Neural cell (in vitro differentiated cells): ENCODE measurements around the gene SMPD2. TPM values are rescaled to one million over a fixed set of nuclear protein-coding genes. Genes with fewer than 3 reads are reported as not detected.

ENCODE experiments used
- H2AFZ ChIP-seq: fragments of 200-600, 300-800 bp; sonication (generic), shearing (Covaris generic); 2 replicates; pipeline ENCODE4 v1.6.0; 2014; ENCODE audit warnings: low read depth, mild to moderate bottlenecking, antibody characterized with exemption, low read length, moderate library complexity
- H3F3A ChIP-seq: fragments of 200-600 bp; shearing (Covaris generic); 2 replicates; pipeline ENCODE4 v1.6.1; 2016; ENCODE audit warnings: mild to moderate bottlenecking, moderate library complexity, mixed read lengths, antibody characterized with exemption, low read length; ENCODE audit not compliant: insufficient read depth, poor library complexity, severe bottlenecking
- H3K27ac ChIP-seq: fragments of 200-600, 300-800 bp; sonication (generic), shearing (Covaris generic); 2 replicates; pipeline ENCODE4 v1.5.1; 2014; ENCODE audit warnings: mild to moderate bottlenecking, low read length, moderate library complexity
- H3K27me3 ChIP-seq: fragments of 300-800, 200-600 bp; sonication (generic), shearing (Covaris generic); 2 replicates; pipeline ENCODE4 v1.6.0; 2014; ENCODE audit warnings: mild to moderate bottlenecking, low read depth, low read length, moderate library complexity; ENCODE audit not compliant: insufficient read depth
- H3K36me3 ChIP-seq: fragments of 300-800, 200-600 bp; sonication (generic), shearing (Covaris generic); 2 replicates; pipeline ENCODE4 v1.5.1; 2014; ENCODE audit warnings: mild to moderate bottlenecking, antibody characterized with exemption, low read length, moderate library complexity; ENCODE audit not compliant: insufficient read depth
- H3K4me2 ChIP-seq: fragments of 300-800, 200-600 bp; sonication (generic), shearing (Covaris generic); 2 replicates; pipeline ENCODE4 v1.6.0; 2014; ENCODE audit warnings: mild to moderate bottlenecking, low read length
- H3K4me3 ChIP-seq: fragments of 300-800, 200-600 bp; sonication (generic), shearing (Covaris generic); 2 replicates; pipeline ENCODE4 v1.5.1; 2014; ENCODE audit warnings: mild to moderate bottlenecking, low read length, moderate library complexity
- H3K79me2 ChIP-seq: fragments of 200-600 bp; shearing (Covaris generic); replicated peaks from 2 replicates; pipeline ENCODE4 v1.6.0; 2014; ENCODE audit warnings: mild to moderate bottlenecking, low read length, moderate library complexity; ENCODE audit not compliant: insufficient read depth
- H3K9ac ChIP-seq: fragments of 300-800, 200-600 bp; sonication (generic), shearing (Covaris generic); 2 replicates; pipeline ENCODE4 v1.6.1; 2016; ENCODE audit warnings: mild to moderate bottlenecking, low read length, mixed read lengths
- H3K9me2 ChIP-seq: fragments of 200-600 bp; shearing (Covaris generic); 2 replicates; pipeline ENCODE4 v1.6.1; 2016; ENCODE audit warnings: mild to moderate bottlenecking, low read length, mixed read lengths; ENCODE audit not compliant: insufficient read depth
- H3K9me3 ChIP-seq: fragments of 200-600, 300-800 bp; sonication (generic), shearing (Covaris generic); 2 replicates; pipeline ENCODE4 v1.6.1; 2016; ENCODE audit warnings: mild to moderate bottlenecking, mixed run types, low read length, moderate library complexity, mixed read lengths
- H4K20me1 ChIP-seq: fragments of 200-600 bp; shearing (Covaris generic); 2 replicates; pipeline ENCODE4 v1.6.1; 2016; ENCODE audit warnings: mild to moderate bottlenecking, mixed run types; ENCODE audit not compliant: insufficient read depth
- EP300 ChIP-seq: fragments of 450-650 bp; conservative IDR thresholded peaks from 2 replicates; pipeline ENCODE4 v1.6.1; 2014; ENCODE audit warnings: antibody characterized with exemption, mild to moderate bottlenecking, moderate library complexity; ENCODE audit not compliant: poor library complexity, severe bottlenecking
- EZH2 ChIP-seq: fragments of 200-600, 300-800 bp; shearing (Covaris generic), sonication (generic); IDR thresholded peaks from 2 replicates; pipeline ENCODE4 v1.6.1; 2014; ENCODE audit warnings: antibody characterized with exemption, low read length, borderline replicate concordance, mild to moderate bottlenecking; ENCODE audit not compliant: insufficient read depth, poor library complexity, severe bottlenecking
- MXI1 ChIP-seq: fragments of 450-650 bp; conservative IDR thresholded peaks from 2 replicates; pipeline ENCODE4 v1.6.1; 2014; ENCODE audit warnings: antibody characterized with exemption, mild to moderate bottlenecking; ENCODE audit not compliant: poor library complexity, severe bottlenecking
- POLR2AphosphoS5 ChIP-seq: IDR thresholded peaks from 2 replicates; pipeline ENCODE4 v1.6.1; 2012
- RAD21 ChIP-seq: fragments of 450-650 bp; conservative IDR thresholded peaks from 2 replicates; pipeline ENCODE4 v1.6.1; 2014; ENCODE audit warnings: antibody characterized with exemption, mild to moderate bottlenecking, moderate library complexity
- SMC3 ChIP-seq: fragments of 450-650 bp; conservative IDR thresholded peaks from 2 replicates; pipeline ENCODE4 v1.6.1; 2014; ENCODE audit warnings: antibody characterized with exemption, mild to moderate bottlenecking, moderate library complexity; ENCODE audit not compliant: poor library complexity
- TAF1 ChIP-seq: IDR thresholded peaks from 2 replicates; pipeline ENCODE4 v1.6.1; 2012; ENCODE audit warnings: low read depth
- polyA plus RNA-seq: library from polyadenylated mRNA; depleted of rRNA; stranded (reverse); fragments of >200 nt; gene quantifications from 2 replicates; pipeline ENCODE4 v1.2.3, GENCODE V29; 2014
- TF ChIP-seq, protein P1 (sequence below): fragments of 450-650 bp; IDR thresholded peaks from 2 replicates; pipeline ENCODE4 v1.5.1; 2014; ENCODE audit warnings: antibody characterized with exemption, mild to moderate bottlenecking, moderate library complexity; ENCODE audit not compliant: poor library complexity, severe bottlenecking
- TF ChIP-seq, protein P2 (sequence below): IDR thresholded peaks from 2 replicates; pipeline ENCODE4 v1.6.1; 2012; ENCODE audit warnings: borderline replicate concordance

The SMPD2 gene
- polyA plus RNA-seq, 1 donor from 2014 or later = 8.0 TPM

DNA sequence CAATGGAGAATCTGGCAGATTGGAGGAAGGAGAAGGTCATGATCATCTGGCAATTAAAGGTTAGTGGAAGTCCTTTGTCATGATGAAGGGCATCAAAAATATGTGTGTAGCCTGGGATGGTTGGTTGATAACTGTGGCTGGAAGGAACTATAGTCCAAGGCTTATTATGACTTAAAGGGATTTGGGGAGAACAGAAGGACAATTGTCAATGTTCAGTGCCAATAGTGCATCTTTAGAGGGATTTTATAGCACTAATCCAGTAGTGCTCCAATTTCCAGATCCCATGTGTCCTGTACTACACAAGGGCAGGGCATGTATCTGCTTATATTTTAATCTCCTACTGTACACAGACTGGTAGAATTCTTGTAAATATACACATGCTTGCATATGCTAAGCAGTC, 47.5 kb downstream of the SMPD2 start:
- Histone ChIP-seq H3K9ac (no peak overlapping the region), H3K4me3 (no peak overlapping the region), H2AFZ (no peak overlapping the region), H3F3A (no peaks in the 10 kb centered on the region), H3K27ac (no peak overlapping the region), H4K20me1 (no peaks in the 10 kb centered on the region), H3K79me2 (no peaks in the 10 kb centered on the region), H3K9me2 (no peaks in the 10 kb centered on the region), H3K36me3 (no peaks in the 10 kb centered on the region), H3K9me3 (no peaks in the 10 kb centered on the region), H3K27me3 (no peaks in the 10 kb centered on the region), H3K4me2 (no peak overlapping the region)
- TF ChIP-seq SMC3 = no peak
- TF ChIP-seq RAD21 = no peak
- TF ChIP-seq EP300 = no peak
- TF ChIP-seq TAF1 = no peak
- TF ChIP-seq, protein P1, sequence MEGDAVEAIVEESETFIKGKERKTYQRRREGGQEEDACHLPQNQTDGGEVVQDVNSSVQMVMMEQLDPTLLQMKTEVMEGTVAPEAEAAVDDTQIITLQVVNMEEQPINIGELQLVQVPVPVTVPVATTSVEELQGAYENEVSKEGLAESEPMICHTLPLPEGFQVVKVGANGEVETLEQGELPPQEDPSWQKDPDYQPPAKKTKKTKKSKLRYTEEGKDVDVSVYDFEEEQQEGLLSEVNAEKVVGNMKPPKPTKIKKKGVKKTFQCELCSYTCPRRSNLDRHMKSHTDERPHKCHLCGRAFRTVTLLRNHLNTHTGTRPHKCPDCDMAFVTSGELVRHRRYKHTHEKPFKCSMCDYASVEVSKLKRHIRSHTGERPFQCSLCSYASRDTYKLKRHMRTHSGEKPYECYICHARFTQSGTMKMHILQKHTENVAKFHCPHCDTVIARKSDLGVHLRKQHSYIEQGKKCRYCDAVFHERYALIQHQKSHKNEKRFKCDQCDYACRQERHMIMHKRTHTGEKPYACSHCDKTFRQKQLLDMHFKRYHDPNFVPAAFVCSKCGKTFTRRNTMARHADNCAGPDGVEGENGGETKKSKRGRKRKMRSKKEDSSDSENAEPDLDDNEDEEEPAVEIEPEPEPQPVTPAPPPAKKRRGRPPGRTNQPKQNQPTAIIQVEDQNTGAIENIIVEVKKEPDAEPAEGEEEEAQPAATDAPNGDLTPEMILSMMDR = no peak
- TF ChIP-seq EZH2 = no peak
- TF ChIP-seq POLR2AphosphoS5 = no peak

DNA sequence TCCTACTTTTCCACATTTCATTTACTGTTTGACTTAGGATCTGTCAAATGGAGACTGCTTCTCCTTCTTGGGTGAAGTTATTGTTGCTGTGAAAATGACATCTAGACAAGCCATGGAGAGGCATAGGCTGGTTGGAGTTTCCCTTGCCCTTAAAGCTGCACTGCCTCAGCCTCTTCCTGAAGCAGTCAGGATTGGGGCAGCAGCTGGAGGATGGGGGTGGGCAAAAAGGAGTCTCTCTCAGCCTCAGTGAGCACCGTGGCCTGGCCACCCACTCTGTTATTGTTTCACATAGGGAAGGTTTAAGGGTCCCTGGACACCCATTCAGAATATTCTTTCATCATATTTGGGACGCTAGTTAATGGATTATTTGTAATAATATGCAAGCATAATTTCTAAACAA, 50.2 kb downstream of the SMPD2 start:
- Histone ChIP-seq H3K9me3 (no peaks in the 10 kb centered on the region), H4K20me1 (no peaks in the 10 kb centered on the region), H2AFZ (no peak overlapping the region), H3K27me3 (no peaks in the 10 kb centered on the region), H3K79me2 (no peaks in the 10 kb centered on the region), H3K27ac (no peak overlapping the region), H3K4me3 (no peak overlapping the region), H3F3A (no peaks in the 10 kb centered on the region), H3K9me2 (no peaks in the 10 kb centered on the region), H3K36me3 (no peaks in the 10 kb centered on the region), H3K4me2 (no peak overlapping the region), H3K9ac (no peak overlapping the region)
- no peak for TF ChIP-seq SMC3
- TF ChIP-seq RAD21 = no peak
- no peak for TF ChIP-seq EP300
- TF ChIP-seq, protein P1 = no peak

DNA sequence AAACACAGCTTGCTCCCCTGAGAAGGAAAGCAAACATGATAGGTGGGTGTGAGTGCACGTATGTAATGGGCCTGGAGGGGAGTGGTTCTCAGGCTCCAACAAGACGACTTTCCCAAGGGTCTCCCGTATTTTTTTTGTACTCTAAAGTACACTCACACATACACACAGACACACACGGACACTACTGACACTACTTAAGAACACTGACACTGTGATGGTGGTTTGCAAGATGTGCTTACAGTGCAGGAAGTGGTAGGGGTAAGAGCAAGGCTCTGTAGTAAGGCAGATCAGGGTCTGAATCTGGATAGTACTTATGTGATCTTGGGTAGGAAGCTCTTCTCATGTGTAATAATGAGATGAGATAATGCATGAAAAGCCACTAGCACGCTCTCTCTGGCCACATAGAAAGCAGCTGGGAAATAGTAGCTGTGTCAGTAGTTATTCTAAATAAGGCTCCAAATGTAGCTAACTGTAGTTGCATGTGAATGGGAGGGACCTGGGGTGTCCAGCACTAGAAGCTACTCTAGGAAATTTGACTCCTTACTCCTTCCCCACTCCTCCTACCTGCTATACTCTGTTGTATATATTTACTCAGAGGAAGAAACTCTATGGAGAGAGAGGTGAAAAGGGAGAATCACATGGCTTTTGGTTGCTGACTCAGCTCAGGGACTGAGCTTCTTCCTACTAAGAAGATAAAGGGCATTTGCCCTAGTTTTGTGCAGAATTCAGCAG, 50.8 kb downstream of the SMPD2 start:
- no peak overlapping the region for H3K4me3 ChIP-seq
- H3K4me2 ChIP-seq = no peak overlapping the region
- no peaks in the 10 kb centered on the region for H4K20me1 ChIP-seq
- H3K36me3 ChIP-seq = no peaks in the 10 kb centered on the region
- no peaks in the 10 kb centered on the region for H3K79me2 ChIP-seq
- no peak overlapping the region for H3K9ac ChIP-seq
- H3F3A ChIP-seq = no peaks in the 10 kb centered on the region
- H3K9me3 ChIP-seq = no peaks in the 10 kb centered on the region
- no peak overlapping the region for H3K27ac ChIP-seq
- H2AFZ ChIP-seq = no peak overlapping the region
- H3K9me2 ChIP-seq = no peaks in the 10 kb centered on the region
- no peak for TF ChIP-seq EP300
- no peak for TF ChIP-seq SMC3
- TF ChIP-seq EZH2 = no peak
- no peak for TF ChIP-seq RAD21
- TF ChIP-seq TAF1 = no peak
- TF ChIP-seq, protein P2, sequence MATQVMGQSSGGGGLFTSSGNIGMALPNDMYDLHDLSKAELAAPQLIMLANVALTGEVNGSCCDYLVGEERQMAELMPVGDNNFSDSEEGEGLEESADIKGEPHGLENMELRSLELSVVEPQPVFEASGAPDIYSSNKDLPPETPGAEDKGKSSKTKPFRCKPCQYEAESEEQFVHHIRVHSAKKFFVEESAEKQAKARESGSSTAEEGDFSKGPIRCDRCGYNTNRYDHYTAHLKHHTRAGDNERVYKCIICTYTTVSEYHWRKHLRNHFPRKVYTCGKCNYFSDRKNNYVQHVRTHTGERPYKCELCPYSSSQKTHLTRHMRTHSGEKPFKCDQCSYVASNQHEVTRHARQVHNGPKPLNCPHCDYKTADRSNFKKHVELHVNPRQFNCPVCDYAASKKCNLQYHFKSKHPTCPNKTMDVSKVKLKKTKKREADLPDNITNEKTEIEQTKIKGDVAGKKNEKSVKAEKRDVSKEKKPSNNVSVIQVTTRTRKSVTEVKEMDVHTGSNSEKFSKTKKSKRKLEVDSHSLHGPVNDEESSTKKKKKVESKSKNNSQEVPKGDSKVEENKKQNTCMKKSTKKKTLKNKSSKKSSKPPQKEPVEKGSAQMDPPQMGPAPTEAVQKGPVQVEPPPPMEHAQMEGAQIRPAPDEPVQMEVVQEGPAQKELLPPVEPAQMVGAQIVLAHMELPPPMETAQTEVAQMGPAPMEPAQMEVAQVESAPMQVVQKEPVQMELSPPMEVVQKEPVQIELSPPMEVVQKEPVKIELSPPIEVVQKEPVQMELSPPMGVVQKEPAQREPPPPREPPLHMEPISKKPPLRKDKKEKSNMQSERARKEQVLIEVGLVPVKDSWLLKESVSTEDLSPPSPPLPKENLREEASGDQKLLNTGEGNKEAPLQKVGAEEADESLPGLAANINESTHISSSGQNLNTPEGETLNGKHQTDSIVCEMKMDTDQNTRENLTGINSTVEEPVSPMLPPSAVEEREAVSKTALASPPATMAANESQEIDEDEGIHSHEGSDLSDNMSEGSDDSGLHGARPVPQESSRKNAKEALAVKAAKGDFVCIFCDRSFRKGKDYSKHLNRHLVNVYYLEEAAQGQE = no peak
- TF ChIP-seq MXI1 = no peak
- TF ChIP-seq, protein P1 = no peak
- no peaks in the 10 kb centered on the region for H3K27me3 ChIP-seq
